Central memory CD8-positive, alpha-beta T cell (primary cell): ENCODE data around the gene PPP1R18.
"Not testable (repeated sequence)": the region's sequence is repeated elsewhere in the genome, so short reads cannot be mapped to it uniquely, and the experiment has no call there.

Experiments used
- ATAC-seq: fragments of 150-1000 bp; cut with Tn5 transposase; replicated peaks from 2 replicates; pipeline ENCODE4 v1.10.0; 2022; ENCODE audit warnings: mild to moderate bottlenecking, moderate FRiP score, moderate number of reproducible peaks; ENCODE audit not compliant: poor library complexity, severe bottlenecking; ENCODE audit errors: extremely low read depth
- DNase-seq, 2 donors: peaks; one replicate each; pipeline ENCODE4 v3.0.0; 2021; ENCODE audit warnings: low spot score in 2 of 2
- H3K27ac Mint-ChIP-seq: one replicate; pipeline ENCODE4 v1.8.0; 2022; ENCODE audit warnings: low read depth, mild to moderate bottlenecking, moderate library complexity, mixed read lengths
- H3K27me3 Mint-ChIP-seq: one replicate; pipeline ENCODE4 v1.8.0; 2022; ENCODE audit warnings: mixed read lengths
- H3K36me3 Mint-ChIP-seq: one replicate; pipeline ENCODE4 v1.8.0; 2022; ENCODE audit warnings: mild to moderate bottlenecking, moderate library complexity, mixed read lengths; ENCODE audit not compliant: insufficient read depth
- H3K4me1 Mint-ChIP-seq: one replicate; pipeline ENCODE4 v1.8.0; 2022; ENCODE audit warnings: mixed read lengths
- H3K4me3 Mint-ChIP-seq: one replicate; pipeline ENCODE4 v1.8.0; 2022; ENCODE audit warnings: mild to moderate bottlenecking, moderate library complexity, mixed read lengths
- H3K9me3 Mint-ChIP-seq: one replicate; pipeline ENCODE4 v1.8.0; 2022; ENCODE audit warnings: mixed read lengths

The PPP1R18 gene

GRCh38 chr6:30723159-30723842 is 36.9 kb upstream of the PPP1R18 start:
- not testable (repeated sequence) for H3K27me3 Mint-ChIP-seq, ATAC-seq, DNase-seq, H3K9me3 Mint-ChIP-seq
- Mint-ChIP-seq H3K36me3 (peaks cover 67% of the 10 kb centered on the region), H3K4me1 (peaks cover 45% of the 10 kb centered on the region), H3K4me3 (peak overlapping the region; percentile 94), H3K27ac (peak overlapping the region; percentile 87)

GRCh38 chr6:30722280-30723112 is 36.1 kb upstream of the PPP1R18 start:
- no peaks in the 10 kb centered on the region for H3K27me3 Mint-ChIP-seq
- H3K36me3 Mint-ChIP-seq, result peaks cover 63% of the 10 kb centered on the region
- peak; percentile 81 to 92 for DNase-seq
- peak overlapping the region; percentile 94 for H3K4me3 Mint-ChIP-seq
- no peaks in the 10 kb centered on the region for H3K9me3 Mint-ChIP-seq
- no peak for ATAC-seq
- peak overlapping the region; percentile 87 for H3K27ac Mint-ChIP-seq
- peaks cover 48% of the 10 kb centered on the region for H3K4me1 Mint-ChIP-seq

GRCh38 chr6:30722025-30722279 is 35.5 kb upstream of the PPP1R18 start:
- DNase-seq, H3K9me3 Mint-ChIP-seq: not testable (repeated sequence)

GRCh38 chr6:30721198-30722024 is 35.0 kb upstream of the PPP1R18 start:
- H3K36me3 Mint-ChIP-seq, result peaks cover 64% of the 10 kb centered on the region
- peaks cover 59% of the 10 kb centered on the region for H3K4me1 Mint-ChIP-seq
- no peaks in the 10 kb centered on the region for H3K27me3 Mint-ChIP-seq
- no peaks in the 10 kb centered on the region for H3K9me3 Mint-ChIP-seq
- H3K27ac Mint-ChIP-seq, result peak overlapping the region; percentile 87
- DNase-seq (peak; percentile 92 to 94), ATAC-seq (peak; percentile 26)
- H3K4me3 Mint-ChIP-seq, result peak overlapping the region; percentile 94

More at GRCh38 chr6:30722025-30722279, 35.5 kb upstream of the PPP1R18 start:
- peak overlapping the region; percentile 94 for H3K4me3 Mint-ChIP-seq
- H3K4me1 Mint-ChIP-seq, result peaks cover 54% of the 10 kb centered on the region
- not testable (repeated sequence) for ATAC-seq, H3K27me3 Mint-ChIP-seq
- peaks cover 64% of the 10 kb centered on the region for H3K36me3 Mint-ChIP-seq
- peak overlapping the region; percentile 87 for H3K27ac Mint-ChIP-seq

DNA sequence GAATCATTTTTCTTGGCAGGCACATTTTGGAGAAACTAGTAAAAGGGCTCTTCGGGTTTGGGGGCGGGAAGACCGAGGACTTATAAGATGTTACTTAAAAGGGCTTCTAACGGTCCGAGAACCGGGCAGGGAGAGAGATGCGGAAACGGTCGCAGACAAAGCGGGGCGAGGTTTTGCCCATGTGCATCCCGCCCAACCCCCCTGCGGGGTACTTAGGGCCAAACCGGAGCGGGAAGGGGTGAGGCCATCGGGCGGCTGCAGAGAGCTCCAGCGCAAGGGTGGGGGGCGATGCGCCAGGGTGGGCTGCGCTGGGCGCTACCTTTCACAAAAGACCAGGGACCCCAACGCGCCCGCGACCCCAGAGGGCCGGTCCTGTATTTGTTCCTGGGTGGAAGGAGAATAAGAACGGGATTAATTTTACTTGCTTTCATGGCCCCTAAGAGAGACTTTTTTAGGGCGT is 34.3 kb upstream of the PPP1R18 start:
- H3K9me3 Mint-ChIP-seq, result no peaks in the 10 kb centered on the region
- H3K27me3 Mint-ChIP-seq, result no peaks in the 10 kb centered on the region
- peak overlapping the region; percentile 94 for H3K4me3 Mint-ChIP-seq
- ATAC-seq (no peak), DNase-seq (peak in 1 of 2 donors; percentile 38)
- peak overlapping the region; percentile 87 for H3K27ac Mint-ChIP-seq
- H3K36me3 Mint-ChIP-seq, result peaks cover 60% of the 10 kb centered on the region
- peaks cover 65% of the 10 kb centered on the region for H3K4me1 Mint-ChIP-seq

- H3K4me3 Mint-ChIP-seq, result peak within 1 kb of the TSS; percentile 94
- H3K36me3 Mint-ChIP-seq, result peaks cover 55% of the 10 kb centered on the region
- peak; percentile 82 to 90 for DNase-seq
- H3K27me3 Mint-ChIP-seq, result no peaks in the 10 kb centered on the region
- no peaks in the 10 kb centered on the region for H3K9me3 Mint-ChIP-seq
- peak within 1 kb of the TSS; percentile 87 for H3K27ac Mint-ChIP-seq
- ATAC-seq, result peak; percentile 61
- peaks cover 64% of the 10 kb centered on the region for H3K4me1 Mint-ChIP-seq
These were observed 33.6 kb upstream of the PPP1R18 start, which contains the start of gene TUBB for GRCh38 chr6:30719791-30720737. Gene TUBB, plus strand, starts transcription at chr6:30720352. Its CDS starts 155 bp downstream, at chr6:30720507.

DNA sequence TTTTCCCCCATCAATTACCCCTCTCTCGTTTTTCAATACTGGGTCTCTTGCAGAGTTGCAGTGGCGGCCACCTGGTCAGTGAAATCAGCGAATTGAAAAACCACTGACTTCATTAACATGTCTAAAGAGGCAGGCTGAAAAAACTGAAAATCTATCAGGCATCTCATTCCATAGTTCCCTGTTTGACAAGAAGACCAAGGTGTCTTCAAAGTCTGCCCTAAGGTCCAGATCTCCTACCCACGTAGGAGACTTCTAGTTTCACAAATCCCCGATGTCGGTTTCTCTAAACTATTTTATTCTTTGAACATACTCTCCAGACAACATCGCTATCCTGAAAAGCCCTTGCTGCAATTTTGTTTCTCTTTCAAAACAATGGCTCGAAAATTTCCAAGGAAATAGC is 32.9 kb upstream of the PPP1R18 start:
- DNase-seq (no peak), ATAC-seq (no peak)
- Mint-ChIP-seq H3K36me3 (peaks cover 48% of the 10 kb centered on the region), H3K9me3 (no peaks in the 10 kb centered on the region), H3K4me1 (peaks cover 57% of the 10 kb centered on the region), H3K4me3 (peak overlapping the region; percentile 94), H3K27me3 (no peaks in the 10 kb centered on the region), H3K27ac (peak overlapping the region; percentile 87)

DNA sequence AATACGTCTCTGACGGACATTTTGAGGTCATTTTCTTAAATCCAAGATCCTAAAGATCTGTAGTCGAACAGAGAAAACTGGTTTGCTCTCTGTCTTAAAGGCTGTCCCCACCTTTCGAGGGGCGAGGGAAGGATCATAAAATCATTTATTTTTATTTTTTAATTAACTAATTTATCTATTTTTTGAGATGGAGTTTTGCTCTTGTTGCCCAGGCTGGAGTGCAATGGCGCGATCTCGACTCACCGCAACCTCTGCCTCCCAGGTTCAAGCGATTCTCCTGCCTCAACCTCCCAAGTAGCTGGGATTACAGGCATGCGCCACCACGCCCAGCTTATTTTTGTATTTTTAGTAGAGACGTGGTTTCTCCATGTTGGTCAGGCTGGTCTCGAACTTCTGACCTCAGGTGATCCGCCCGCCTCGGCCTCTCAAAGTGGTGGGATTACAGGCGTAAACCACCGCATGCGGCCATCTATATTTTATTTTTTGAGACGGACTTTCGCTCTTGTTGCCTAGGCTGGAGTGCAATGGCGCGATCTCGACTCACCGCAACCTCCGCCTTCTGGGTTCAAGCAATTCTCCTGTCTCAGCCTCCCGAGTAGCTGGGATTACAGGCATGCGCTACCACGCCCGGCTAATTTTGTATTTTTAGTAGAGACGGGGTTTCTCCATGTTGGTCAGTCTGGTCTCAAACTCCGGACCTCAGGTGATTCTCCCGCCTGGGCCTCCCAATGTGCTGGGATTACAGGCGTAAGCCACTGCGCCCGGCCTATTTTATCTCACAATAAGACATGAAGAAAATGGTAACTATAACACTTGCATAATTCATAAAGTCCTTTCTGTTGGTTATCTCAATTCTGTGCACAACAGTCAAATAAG is 31.6 kb upstream of the PPP1R18 start:
- DNase-seq, H3K27me3 Mint-ChIP-seq, ATAC-seq, H3K9me3 Mint-ChIP-seq: not testable (repeated sequence)
- Mint-ChIP-seq H3K36me3 (peaks cover 40% of the 10 kb centered on the region), H3K4me1 (peaks cover 51% of the 10 kb centered on the region), H3K4me3 (peak overlapping the region; percentile 86), H3K27ac (peak overlapping the region; percentile 99)

DNA sequence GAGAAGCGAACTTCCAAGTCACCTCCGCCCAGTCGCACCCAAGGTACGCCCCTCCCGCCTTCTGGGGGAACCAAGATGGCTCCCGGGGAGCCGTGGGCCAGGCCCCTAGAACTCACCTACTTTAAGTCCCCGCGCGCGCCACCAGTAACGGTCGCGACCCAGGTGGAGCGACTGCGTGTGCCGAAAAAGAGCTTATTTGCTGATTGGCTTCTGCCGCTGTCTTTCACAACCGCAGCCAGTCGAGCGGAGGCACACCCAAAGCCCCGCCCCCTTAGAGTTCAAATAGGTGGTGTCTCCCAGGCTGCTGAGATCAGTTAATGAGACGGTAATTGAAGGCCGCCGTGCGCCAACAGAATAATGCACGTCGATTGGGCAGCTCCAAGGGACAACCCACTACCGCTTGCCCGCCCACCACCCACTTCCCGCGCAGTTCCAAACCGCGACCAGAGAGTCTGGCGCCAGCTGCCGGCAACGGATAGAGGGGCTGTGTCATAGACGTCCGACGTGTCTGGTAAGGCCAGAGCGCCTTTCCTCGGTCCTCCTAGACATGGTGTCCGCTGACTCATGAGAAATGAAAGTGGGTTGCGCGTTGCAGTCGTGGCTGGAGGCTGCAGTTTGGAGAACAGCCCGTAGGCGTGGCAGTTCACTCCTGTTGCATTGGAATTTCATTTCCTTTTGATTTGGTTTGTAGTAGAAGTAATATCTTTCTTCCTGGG is 30.8 kb upstream of the PPP1R18 start, which contains the start of gene MDC1:
TSS of gene MDC1 (minus strand) at position 153 of the 716 bp plus-strand sequence. CDS start 2,106 bp downstream, outside the sequence.
- Mint-ChIP-seq H3K27me3 (no peaks in the 10 kb centered on the region), H3K9me3 (no peaks in the 10 kb centered on the region), H3K27ac (peak within 1 kb of the TSS; percentile 99), H3K4me3 (peak within 1 kb of the TSS; percentile 86), H3K4me1 (peaks cover 51% of the 10 kb centered on the region), H3K36me3 (peaks cover 34% of the 10 kb centered on the region)
- DNase-seq, result peak; percentile 92 to 99
- peak; percentile 83 for ATAC-seq

GRCh38 chr6:30716879-30717128 is 30.4 kb upstream of the PPP1R18 start:
- peaks cover 29% of the 10 kb centered on the region for H3K36me3 Mint-ChIP-seq
- no peak for DNase-seq
- H3K4me1 Mint-ChIP-seq, result peaks cover 53% of the 10 kb centered on the region
- no peaks in the 10 kb centered on the region for H3K27me3 Mint-ChIP-seq
- H3K4me3 Mint-ChIP-seq, result peak overlapping the region; percentile 86
- no peaks in the 10 kb centered on the region for H3K9me3 Mint-ChIP-seq
- peak overlapping the region; percentile 99 for H3K27ac Mint-ChIP-seq
- no peak for ATAC-seq
